Measurements from ENCODE around the gene IL1RL1.

IL1RL1 gene

GRCh38 chr2:102376052-102376591 lies 64.8 kb downstream of the IL1RL1 start:
- Histone ChIP-seq H3K79me2 (ENCODE audit: control insufficient read depth, low read length) (no peaks in the 10 kb centered on the region), H3F3A (ENCODE audit: control insufficient read depth, insufficient read depth) (no peaks in the 10 kb centered on the region), H4K20me1 (ENCODE audit: control insufficient read depth, insufficient read depth, low read depth, low read length) (no peaks in the 10 kb centered on the region), H3K4me3 (ENCODE audit: low read length) (no peak overlapping the region), H3K9me3 (ENCODE audit: control insufficient read depth, insufficient read depth, low read length) (0 out of 2 replicates have a peak, but pooled peaks cover 2% of the 10 kb centered on the region), H3K36me3 (ENCODE audit: control insufficient read depth, low read length) (no peaks in the 10 kb centered on the region), H3K4me2 (ENCODE audit: low read length) (no peak overlapping the region), H3K9me2 (replicated peaks; ENCODE audit: control insufficient read depth, low read length) (no peaks in the 10 kb centered on the region), H3K27me3 (ENCODE audit: control insufficient read depth, low read length) (no peaks in the 10 kb centered on the region), H3K27ac (ENCODE audit: low read depth, low read length) (no peak overlapping the region), H3K4me1 (ENCODE audit: control insufficient read depth, low read length) (no peaks in the 10 kb centered on the region)
- TF ChIP-seq CTCF (IDR thresholded peaks at IDR 0.05; ENCODE audit: low read depth, low read length, poor library complexity, severe bottlenecking) = no peak
- TF ChIP-seq EZH2phosphoT487 (IDR thresholded peaks at IDR 0.05; ENCODE audit: borderline replicate concordance, low read length) = no peak

- H3K4me3 ChIP-seq (ENCODE audit: low read length) = no peak overlapping the region
- TF ChIP-seq EZH2phosphoT487 (IDR thresholded peaks at IDR 0.05; ENCODE audit: borderline replicate concordance, low read length) (no peak), CTCF (IDR thresholded peaks at IDR 0.05; ENCODE audit: low read depth, low read length, poor library complexity, severe bottlenecking) (no peak)
Measured at GRCh38 chr2:102383722-102384121, 72.4 kb downstream of the IL1RL1 start.

GRCh38 chr2:102385522-102385921 lies 74.2 kb downstream of the IL1RL1 start:
- Histone ChIP-seq H3K4me2 (ENCODE audit: low read length) (no peak overlapping the region), H3K9me3 (ENCODE audit: control insufficient read depth, insufficient read depth, low read length) (no peaks in the 10 kb centered on the region), H3K27ac (ENCODE audit: low read depth, low read length) (no peak overlapping the region), H3K36me3 (ENCODE audit: control insufficient read depth, low read length) (no peaks in the 10 kb centered on the region), H3K4me3 (ENCODE audit: low read length) (no peak overlapping the region), H3K9me2 (replicated peaks; ENCODE audit: control insufficient read depth, low read length) (no peaks in the 10 kb centered on the region), H4K20me1 (ENCODE audit: control insufficient read depth, insufficient read depth, low read depth, low read length) (no peaks in the 10 kb centered on the region), H3K79me2 (ENCODE audit: control insufficient read depth, low read length) (no peaks in the 10 kb centered on the region), H3K27me3 (ENCODE audit: control insufficient read depth, low read length) (no peaks in the 10 kb centered on the region), H3F3A (ENCODE audit: control insufficient read depth, insufficient read depth) (no peaks in the 10 kb centered on the region), H3K4me1 (ENCODE audit: control insufficient read depth, low read length) (no peaks in the 10 kb centered on the region)
- TF ChIP-seq CTCF (IDR thresholded peaks at IDR 0.05; ENCODE audit: low read depth, low read length, poor library complexity, severe bottlenecking) = no peak
- TF ChIP-seq EZH2phosphoT487 (IDR thresholded peaks at IDR 0.05; ENCODE audit: borderline replicate concordance, low read length) = no peak

More at GRCh38 chr2:102383722-102384121, 72.4 kb downstream of the IL1RL1 start:
- H3K36me3 ChIP-seq (ENCODE audit: control insufficient read depth, low read length) = no peaks in the 10 kb centered on the region
- H3K79me2 ChIP-seq (ENCODE audit: control insufficient read depth, low read length) = no peaks in the 10 kb centered on the region
- H3K4me2 ChIP-seq (ENCODE audit: low read length) = no peak overlapping the region
- H3K9me2 ChIP-seq (replicated peaks; ENCODE audit: control insufficient read depth, low read length) = no peaks in the 10 kb centered on the region
- no peaks in the 10 kb centered on the region for H3K9me3 ChIP-seq (ENCODE audit: control insufficient read depth, insufficient read depth, low read length)
- H3F3A ChIP-seq (ENCODE audit: control insufficient read depth, insufficient read depth) = no peaks in the 10 kb centered on the region
- H3K27ac ChIP-seq (ENCODE audit: low read depth, low read length) = no peak overlapping the region
- H3K27me3 ChIP-seq (ENCODE audit: control insufficient read depth, low read length) = no peaks in the 10 kb centered on the region
- no peaks in the 10 kb centered on the region for H4K20me1 ChIP-seq (ENCODE audit: control insufficient read depth, insufficient read depth, low read depth, low read length)
- no peaks in the 10 kb centered on the region for H3K4me1 ChIP-seq (ENCODE audit: control insufficient read depth, low read length)
